ENCODE results near the gene ANKS4B.

Gene ANKS4B

GRCh38 chr16:21226749-21227148 lies 6.8 kb upstream of the ANKS4B start:
- TF ChIP-seq CTCF (IDR thresholded peaks at IDR 0.05; ENCODE audit: insufficient read depth, low read length, poor library complexity, severe bottlenecking), result no peak
- Histone ChIP-seq H3K4me3 (replicated peaks; ENCODE audit: low read depth, low read length) (no peak overlapping the region), H3K36me3 (ENCODE audit: control insufficient read depth, insufficient read depth, low read length) (no peaks in the 10 kb centered on the region), H3K27me3 (replicated peaks; ENCODE audit: control insufficient read depth, insufficient read depth, low read length) (no peaks in the 10 kb centered on the region; the same call in 1 of the 2 replicates)
- DNase-seq (ENCODE audit: extremely low read depth, insufficient read length), result no peak

- no peak for DNase-seq (ENCODE audit: extremely low read depth, insufficient read length)
- no peaks in the 10 kb centered on the region; the same call in 1 of the 2 replicates for H3K27me3 ChIP-seq (replicated peaks; ENCODE audit: control insufficient read depth, insufficient read depth, low read length)
Measured at GRCh38 chr16:21227866-21228265, 5.6 kb upstream of the ANKS4B start.

GRCh38 chr16:21228361-21228872 lies 5.1 kb upstream of the ANKS4B start:
- Histone ChIP-seq H3K36me3 (ENCODE audit: control insufficient read depth, insufficient read depth, low read length) (no peaks in the 10 kb centered on the region), H3K27me3 (replicated peaks; ENCODE audit: control insufficient read depth, insufficient read depth, low read length) (no peaks in the 10 kb centered on the region; the same call in 1 of the 2 replicates), H3K4me3 (replicated peaks; ENCODE audit: low read depth, low read length) (no peak overlapping the region)
- no peak for TF ChIP-seq CTCF (IDR thresholded peaks at IDR 0.05; ENCODE audit: insufficient read depth, low read length, poor library complexity, severe bottlenecking)
- no peak for DNase-seq (ENCODE audit: extremely low read depth, insufficient read length)

More at GRCh38 chr16:21227866-21228265, 5.6 kb upstream of the ANKS4B start:
- no peak for TF ChIP-seq CTCF (IDR thresholded peaks at IDR 0.05; ENCODE audit: insufficient read depth, low read length, poor library complexity, severe bottlenecking)
- no peaks in the 10 kb centered on the region for H3K36me3 ChIP-seq (ENCODE audit: control insufficient read depth, insufficient read depth, low read length)
- H3K4me3 ChIP-seq (replicated peaks; ENCODE audit: low read depth, low read length), result no peak overlapping the region

- DNase-seq (ENCODE audit: extremely low read depth, insufficient read length), result no peak
- H3K4me3 ChIP-seq (replicated peaks; ENCODE audit: low read depth, low read length), result no peak overlapping the region
- TF ChIP-seq CTCF (IDR thresholded peaks at IDR 0.05; ENCODE audit: insufficient read depth, low read length, poor library complexity, severe bottlenecking), result no peak
- no peaks in the 10 kb centered on the region for H3K27me3 ChIP-seq (replicated peaks; ENCODE audit: control insufficient read depth, insufficient read depth, low read length)
- no peaks in the 10 kb centered on the region for H3K36me3 ChIP-seq (ENCODE audit: control insufficient read depth, insufficient read depth, low read length)
Measured at GRCh38 chr16:21233045-21233520, 416 bp upstream of the ANKS4B start.

GRCh38 chr16:21235199-21235585 lies 1.7 kb downstream of the ANKS4B start:
- TF ChIP-seq CTCF (IDR thresholded peaks at IDR 0.05; ENCODE audit: insufficient read depth, low read length, poor library complexity, severe bottlenecking), result no peak
- Histone ChIP-seq H3K27me3 (replicated peaks; ENCODE audit: control insufficient read depth, insufficient read depth, low read length) (no peaks in the 10 kb centered on the region), H3K4me3 (replicated peaks; ENCODE audit: low read depth, low read length) (no peak overlapping the region), H3K36me3 (ENCODE audit: control insufficient read depth, insufficient read depth, low read length) (no peaks in the 10 kb centered on the region)
- DNase-seq (ENCODE audit: extremely low read depth, insufficient read length), result no peak

- TF ChIP-seq CTCF (IDR thresholded peaks at IDR 0.05; ENCODE audit: insufficient read depth, low read length, poor library complexity, severe bottlenecking), result no peak
- no peaks in the 10 kb centered on the region for H3K27me3 ChIP-seq (replicated peaks; ENCODE audit: control insufficient read depth, insufficient read depth, low read length)
- H3K4me3 ChIP-seq (replicated peaks; ENCODE audit: low read depth, low read length), result no peak overlapping the region
- H3K36me3 ChIP-seq (ENCODE audit: control insufficient read depth, insufficient read depth, low read length), result no peaks in the 10 kb centered on the region
- no peak for DNase-seq (ENCODE audit: extremely low read depth, insufficient read length)
Measured at GRCh38 chr16:21236831-21237230, 3.3 kb downstream of the ANKS4B start.

All from GM06990 (cell line).